H9 (cell line): Measurements from ENCODE around the gene WDR70. TPM values are rescaled to one million over a fixed set of nuclear protein-coding genes. Genes with fewer than 3 reads are reported as not detected.

Experiments
- DNase-seq: peaks from one replicate; pipeline ENCODE4 v3.0.0-alpha.2; 2017
- H2AFZ ChIP-seq: one replicate; pipeline ENCODE4 v1.6.1; 2013; ENCODE audit warnings: mild to moderate bottlenecking, low read length, control low read depth, moderate library complexity
- H2AK5ac ChIP-seq: 2 replicates; pipeline ENCODE4 v1.6.1; 2013; ENCODE audit warnings: low read length, control low read depth, mixed read lengths; ENCODE audit not compliant: insufficient read length
- H2BK120ac ChIP-seq: one replicate; pipeline ENCODE4 v1.6.1; 2013; ENCODE audit warnings: low read depth, mild to moderate bottlenecking, low read length, control low read depth, inconsistent platforms; ENCODE audit not compliant: poor library complexity, severe bottlenecking
- H2BK12ac ChIP-seq: 2 replicates; pipeline ENCODE4 v1.6.1; 2013; ENCODE audit warnings: low read length, control low read depth, mixed read lengths, low read depth; ENCODE audit not compliant: insufficient read length
- H2BK15ac ChIP-seq: 2 replicates; pipeline ENCODE4 v1.6.1; 2013; ENCODE audit warnings: low read depth, low read length, control low read depth
- H2BK20ac ChIP-seq: one replicate; pipeline ENCODE4 v1.6.1; 2013; ENCODE audit warnings: low read depth, mild to moderate bottlenecking, low read length, control low read depth, inconsistent platforms; ENCODE audit not compliant: poor library complexity, severe bottlenecking
- H2BK5ac ChIP-seq: 2 replicates; pipeline ENCODE4 v1.6.1; 2013; ENCODE audit warnings: low read length, control low read depth, mixed read lengths; ENCODE audit not compliant: insufficient read length
- H3K14ac ChIP-seq: 2 replicates; pipeline ENCODE4 v1.6.1; 2013; ENCODE audit warnings: low read length, control low read depth; ENCODE audit not compliant: insufficient read depth
- H3K18ac ChIP-seq: 2 replicates; pipeline ENCODE4 v1.6.1; 2013; ENCODE audit warnings: low read depth, mild to moderate bottlenecking, mixed read lengths, low read length, control low read depth; ENCODE audit not compliant: insufficient read length
- H3K23ac ChIP-seq: 2 replicates; pipeline ENCODE4 v1.6.1; 2013; ENCODE audit warnings: low read length, control low read depth, mixed read lengths, low read depth; ENCODE audit not compliant: insufficient read length
- H3K23me2 ChIP-seq: 2 replicates; pipeline ENCODE4 v1.6.1; 2013; ENCODE audit warnings: low read depth, mild to moderate bottlenecking, mixed read lengths, low read length, control low read depth; ENCODE audit not compliant: insufficient read length, poor library complexity, severe bottlenecking
- H3K27ac ChIP-seq: 2 replicates; pipeline ENCODE4 v1.5.1; 2013; ENCODE audit warnings: low read length, control low read depth, mixed read lengths, low read depth; ENCODE audit not compliant: insufficient read length
- H3K27me3 ChIP-seq: 2 replicates; pipeline ENCODE4 v1.6.1; 2013; ENCODE audit warnings: low read length, control low read depth, inconsistent platforms; ENCODE audit not compliant: insufficient read depth
- H3K4ac ChIP-seq: 2 replicates; pipeline ENCODE4 v1.6.1; 2013; ENCODE audit warnings: low read depth, mild to moderate bottlenecking, control low read depth, inconsistent platforms, low read length, moderate library complexity
- H3K4me1 ChIP-seq: 2 replicates; pipeline ENCODE4 v1.6.1; 2013; ENCODE audit warnings: low read length, control low read depth, inconsistent platforms; ENCODE audit not compliant: insufficient read depth
- H3K4me2 ChIP-seq: 2 replicates; pipeline ENCODE4 v1.6.1; 2013; ENCODE audit warnings: low read length, control low read depth, mixed read lengths; ENCODE audit not compliant: insufficient read length, insufficient read depth
- H3K56ac ChIP-seq: 2 replicates; pipeline ENCODE4 v1.6.1; 2013; ENCODE audit warnings: low read depth, mild to moderate bottlenecking, mixed read lengths, low read length, control low read depth; ENCODE audit not compliant: insufficient read length
- H3K79me1 ChIP-seq: 2 replicates; pipeline ENCODE4 v1.6.1; 2013; ENCODE audit warnings: low read depth, mild to moderate bottlenecking, moderate library complexity, low read length, control low read depth, inconsistent platforms; ENCODE audit not compliant: insufficient read depth, poor library complexity, severe bottlenecking
- H3K79me2 ChIP-seq: 2 replicates; pipeline ENCODE4 v1.6.1; 2013; ENCODE audit warnings: low read length, control low read depth, inconsistent platforms; ENCODE audit not compliant: insufficient read depth
- H3K9ac ChIP-seq: 2 replicates; pipeline ENCODE4 v1.6.1; 2013; ENCODE audit warnings: low read length, control low read depth, mixed read lengths; ENCODE audit not compliant: insufficient read length; ENCODE audit errors: extremely low read depth
- H3K9me3 ChIP-seq: one replicate; pipeline ENCODE4 v1.6.1; 2013; ENCODE audit warnings: low read depth, low read length, inconsistent platforms; ENCODE audit not compliant: control insufficient read depth
- H3T11ph ChIP-seq: one replicate; pipeline ENCODE4 v1.6.1; 2013; ENCODE audit warnings: mild to moderate bottlenecking, low read length, control low read depth, inconsistent platforms
- H4K20me1 ChIP-seq: one replicate; pipeline ENCODE4 v1.6.1; 2013; ENCODE audit not compliant: control insufficient read depth, insufficient read length, insufficient read depth
- H4K5ac ChIP-seq: 2 replicates; pipeline ENCODE4 v1.6.1; 2013; ENCODE audit warnings: low read depth, mild to moderate bottlenecking, mixed read lengths, low read length, control low read depth; ENCODE audit not compliant: insufficient read length
- H4K8ac ChIP-seq: replicated peaks from 2 replicates; pipeline ENCODE4 v1.6.1; 2013; ENCODE audit warnings: low read length, control low read depth, mixed read lengths, low read depth; ENCODE audit not compliant: insufficient read length
- H4K91ac ChIP-seq: 2 replicates; pipeline ENCODE4 v1.6.1; 2013; ENCODE audit warnings: low read depth, mild to moderate bottlenecking, moderate library complexity, mixed read lengths, low read length, control low read depth; ENCODE audit not compliant: insufficient read length
- H3K27ac Mint-ChIP-seq, 3 experiments: 2 replicates in 2 of 3; 3 replicates in 1 of 3; pipeline ENCODE4 v1.8.0; 2020 to 2021; ENCODE audit warnings: mixed read lengths in 3 of 3, mild to moderate bottlenecking in 1 of 3, moderate library complexity in 1 of 3
- H3K27me3 Mint-ChIP-seq: 2 replicates; pipeline ENCODE4 v1.8.0; 2021; ENCODE audit warnings: low read depth, mild to moderate bottlenecking, moderate library complexity, mixed read lengths
- H3K36me3 Mint-ChIP-seq, 3 experiments: 2 replicates in 2 of 3; 3 replicates in 1 of 3; pipeline ENCODE4 v1.8.0; 2020 to 2021; ENCODE audit warnings: low read depth in 3 of 3, mixed read lengths in 3 of 3; ENCODE audit not compliant: insufficient read depth in 1 of 3
- H3K4me1 Mint-ChIP-seq, 2 experiments: 2 replicates each; pipeline ENCODE4 v1.8.0; 2020; ENCODE audit warnings: mixed read lengths in 2 of 2
- H3K4me3 Mint-ChIP-seq, 2 experiments: 2 replicates in 1 of 2; 3 replicates in 1 of 2; pipeline ENCODE4 v1.8.0; 2020 to 2021; ENCODE audit warnings: mild to moderate bottlenecking in 2 of 2, mixed read lengths in 2 of 2, moderate library complexity in 1 of 2
- H3K9me3 Mint-ChIP-seq, 2 experiments: 2 replicates in 1 of 2; 3 replicates in 1 of 2; pipeline ENCODE4 v1.8.0; 2020; ENCODE audit warnings: mild to moderate bottlenecking in 2 of 2, mixed read lengths in 2 of 2, moderate library complexity in 1 of 2
- CTCF ChIP-seq: fragments of 200-600 bp; sonication (generic); conservative IDR thresholded peaks from 3 replicates; pipeline ENCODE4 v1.8.0; 2021; ENCODE audit warnings: antibody characterized with exemption, mild to moderate bottlenecking
- WGBS: extraction: QIAGEN DNeasy Blood & Tissue Kit; methylation state at CpG from one replicate; pipeline ENCODE4 v1.1.7; 2013; ENCODE audit warnings: missing lambda C conversion rate, low lambda C conversion rate, mixed read lengths; ENCODE audit not compliant: insufficient read length; ENCODE audit errors: extremely low coverage; 5-methylcytosine and 5-hydroxymethylcytosine counted together
- total RNA-seq: library from RNA; stranded (reverse); gene quantifications from 2 replicates; pipeline ENCODE4 v1.2.1, GENCODE V29; 2021

The WDR70 gene
- total RNA-seq, 1 experiment from 2014 or later = 38.1 TPM

DNA sequence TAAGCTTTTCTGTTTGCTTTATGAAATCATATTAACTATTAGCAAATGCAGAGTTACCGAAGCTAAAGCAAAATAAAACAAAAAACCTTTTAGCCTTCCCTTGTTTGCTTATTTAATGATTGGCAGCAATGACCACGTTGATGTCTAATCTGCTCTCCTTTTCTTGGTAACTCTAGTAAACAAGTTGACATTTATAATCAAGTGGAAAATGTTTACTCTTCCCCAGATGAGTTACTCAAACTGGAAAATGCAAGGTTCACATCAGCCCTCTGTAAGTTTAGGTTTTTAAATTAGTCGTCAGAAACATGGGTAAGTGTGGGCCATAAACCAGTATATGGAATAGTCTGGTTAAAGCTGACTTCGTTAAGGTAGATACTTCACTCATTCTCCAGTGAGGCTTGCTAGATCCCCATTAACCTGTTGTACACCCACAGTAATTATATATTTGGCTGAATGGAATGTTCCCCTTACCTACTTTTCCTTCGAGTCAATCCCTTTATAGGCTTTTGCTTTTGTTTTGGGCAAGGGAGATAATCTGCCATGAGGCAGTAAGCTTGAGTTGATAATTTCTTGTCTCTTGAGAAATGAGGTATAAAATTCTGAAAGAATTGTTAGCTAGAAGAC lies 359.9 kb downstream of the WDR70 start:
- Histone ChIP-seq H4K91ac (no peak overlapping the region), H3K4ac (no peak overlapping the region), H3K56ac (no peak overlapping the region), H2AK5ac (no peak overlapping the region), H3K14ac (no peak overlapping the region), H3K23me2 (no peaks in the 10 kb centered on the region), H3K79me1 (no peaks in the 10 kb centered on the region), H3T11ph (no peak overlapping the region), H4K5ac (no peak overlapping the region), H4K8ac (no peak overlapping the region), H2BK12ac (no peak overlapping the region), H2AFZ (no peak overlapping the region), H3K4me1 (no peaks in the 10 kb centered on the region), H3K27ac (no peak overlapping the region), H3K23ac (no peak overlapping the region), H3K79me2 (no peaks in the 10 kb centered on the region), H3K27me3 (no peaks in the 10 kb centered on the region), H2BK15ac (no peak overlapping the region), H3K9me3 (no peaks in the 10 kb centered on the region), H3K9ac (no peak overlapping the region), H4K20me1 (no peaks in the 10 kb centered on the region), H2BK120ac (no peak overlapping the region), H2BK20ac (no peak overlapping the region), H3K4me2 (no peak overlapping the region), H2BK5ac (no peak overlapping the region), H3K18ac (no peak overlapping the region)
- H3K27ac Mint-ChIP-seq = no peak overlapping the region
- DNase-seq = no peak
- no peaks in the 10 kb centered on the region for H3K4me1 Mint-ChIP-seq
- H3K27me3 Mint-ChIP-seq = no peaks in the 10 kb centered on the region
- H3K36me3 Mint-ChIP-seq = peaks cover 9 to 23% (median 13%) of the 10 kb centered on the region in 3 experiments
- H3K9me3 Mint-ChIP-seq = peaks cover 5 to 6% of the 10 kb centered on the region in 2 experiments; a peak in 3 of 5 replicates
- no CpG with 5 or more reads among the region's 5 CpGs for WGBS
- no peak overlapping the region for H3K4me3 Mint-ChIP-seq
- no peak for TF ChIP-seq CTCF
